ENCODE results near the gene TP63. TPM values are rescaled to one million over a fixed set of nuclear protein-coding genes. Genes with fewer than 3 reads are reported as not detected.

The TP63 gene
- total RNA-seq, 4 donors from 2014 or later, result not detected

- intact Hi-C loops (cut with DNase I; ENCODE audit: low total_unique reads), result no loop called here
- no peaks in the 10 kb centered on the region for H3K4me1 ChIP-seq
- DNase-seq, result no peak
- no peaks in the 10 kb centered on the region for H3K36me3 ChIP-seq
- no peaks in the 10 kb centered on the region for H3K27me3 ChIP-seq
- H3K9me3 ChIP-seq, result no peaks in the 10 kb centered on the region
- no peak overlapping the region for H3K4me3 ChIP-seq
- in situ Hi-C loops (cut with MboI; ENCODE audit: low pct_ligation_motif_present in 1 of 4, low pct_unique_long_range_greater_than_20kb in 1 of 4, low sequenced_read_pairs in 3 of 4), result no loop called here
- 70 to 80% methylated on average over 1 of the region's 1 CpG for WGBS, 2 donors (ENCODE audit: low coverage in 1 of 2)
- H3K27ac ChIP-seq, result no peak overlapping the region
- no peak for TF ChIP-seq POLR2AphosphoS5 (IDR thresholded peaks at IDR 0.05)
- no peak for TF ChIP-seq CTCF (IDR thresholded peaks at IDR 0.05)
- TF ChIP-seq POLR2A (IDR thresholded peaks at IDR 0.05), result no peak
- TF ChIP-seq EP300 (IDR thresholded peaks at IDR 0.05; ENCODE audit: low read depth), result no peak
Measured at GRCh38 chr3:189588070-189588469, 43.1 kb upstream of the TP63 start.

- intact Hi-C loops (cut with DNase I; ENCODE audit: low total_unique reads) (no loop called here), in situ Hi-C loops (cut with MboI; ENCODE audit: low pct_ligation_motif_present in 1 of 4, low pct_unique_long_range_greater_than_20kb in 1 of 4, low sequenced_read_pairs in 3 of 4) (no loop called here)
- no peaks in the 10 kb centered on the region for H3K27me3 ChIP-seq
- no peaks in the 10 kb centered on the region for H3K9me3 ChIP-seq
- no peaks in the 10 kb centered on the region for H3K4me1 ChIP-seq
- no peak for DNase-seq
- no peaks in the 10 kb centered on the region for H3K36me3 ChIP-seq
- no peak overlapping the region for H3K4me3 ChIP-seq
- WGBS, 2 donors (ENCODE audit: low coverage in 1 of 2), result 83% methylated on average over 5 of the region's 5 CpGs
- TF ChIP-seq CTCF (IDR thresholded peaks at IDR 0.05) (no peak), POLR2AphosphoS5 (IDR thresholded peaks at IDR 0.05) (no peak), EP300 (IDR thresholded peaks at IDR 0.05; ENCODE audit: low read depth) (no peak), POLR2A (IDR thresholded peaks at IDR 0.05) (no peak)
- no peak overlapping the region for H3K27ac ChIP-seq
Measured at GRCh38 chr3:189588475-189589178, 42.6 kb upstream of the TP63 start.

GRCh38 chr3:189589179-189589569 is 42.0 kb upstream of the TP63 start:
- H3K4me1 ChIP-seq, result no peaks in the 10 kb centered on the region
- no peak overlapping the region for H3K4me3 ChIP-seq
- DNase-seq, result no peak
- intact Hi-C loops (cut with DNase I; ENCODE audit: low total_unique reads), result no loop called here
- H3K36me3 ChIP-seq, result no peaks in the 10 kb centered on the region
- no peaks in the 10 kb centered on the region for H3K9me3 ChIP-seq
- TF ChIP-seq EP300 (IDR thresholded peaks at IDR 0.05; ENCODE audit: low read depth) (no peak), POLR2AphosphoS5 (IDR thresholded peaks at IDR 0.05) (no peak), CTCF (IDR thresholded peaks at IDR 0.05) (no peak), POLR2A (IDR thresholded peaks at IDR 0.05) (no peak)
- no peaks in the 10 kb centered on the region for H3K27me3 ChIP-seq
- H3K27ac ChIP-seq, result no peak overlapping the region
- in situ Hi-C loops (cut with MboI; ENCODE audit: low pct_ligation_motif_present in 1 of 4, low pct_unique_long_range_greater_than_20kb in 1 of 4, low sequenced_read_pairs in 3 of 4), result no loop called here
- 74 to 80% methylated on average over 1 of the region's 1 CpG for WGBS, 2 donors (ENCODE audit: low coverage in 1 of 2)

GRCh38 chr3:189590223-189590622 is 41.0 kb upstream of the TP63 start:
- intact Hi-C loops (cut with DNase I; ENCODE audit: low total_unique reads) (no loop called here), in situ Hi-C loops (cut with MboI; ENCODE audit: low pct_ligation_motif_present in 1 of 4, low pct_unique_long_range_greater_than_20kb in 1 of 4, low sequenced_read_pairs in 3 of 4) (no loop called here)
- no peaks in the 10 kb centered on the region for H3K27me3 ChIP-seq
- DNase-seq, result no peak
- no peaks in the 10 kb centered on the region for H3K9me3 ChIP-seq
- H3K4me3 ChIP-seq, result no peak overlapping the region
- TF ChIP-seq POLR2A (IDR thresholded peaks at IDR 0.05) (no peak), POLR2AphosphoS5 (IDR thresholded peaks at IDR 0.05) (no peak), EP300 (IDR thresholded peaks at IDR 0.05; ENCODE audit: low read depth) (no peak), CTCF (IDR thresholded peaks at IDR 0.05) (no peak)
- no peak overlapping the region for H3K27ac ChIP-seq
- no peaks in the 10 kb centered on the region for H3K36me3 ChIP-seq
- no peaks in the 10 kb centered on the region for H3K4me1 ChIP-seq
- WGBS, 2 donors (ENCODE audit: low coverage in 1 of 2), result 87% methylated on average over 3 of the region's 3 CpGs; no CpG with 5 or more reads in 1 of the 2 donors
